GM23338 (cell line): ENCODE data around the gene KCNIP3. TPM values are rescaled to one million over a fixed set of nuclear protein-coding genes. Genes with fewer than 3 reads are reported as not detected.

ENCODE experiments used
- ATAC-seq: fragments of 200-7000 bp; cut with Tn5 transposase; 3 replicates; pipeline ENCODE4 v1.9.1; 2020
- DNase-seq: peaks from one replicate; pipeline ENCODE4 v3.0.0-alpha.2; 2015; ENCODE audit warnings: low spot score
- H2AFZ ChIP-seq: fragments of 200-600 bp; sonication (generic); 2 replicates; pipeline ENCODE4 v1.8.0; 2016; ENCODE audit warnings: antibody characterized with exemption, mild to moderate bottlenecking, moderate library complexity
- H3F3A ChIP-seq: fragments of 200-600 bp; sonication (generic); replicated peaks from 2 replicates; pipeline ENCODE4 v1.8.0; 2017; ENCODE audit warnings: antibody characterized with exemption, mixed run types, low read depth
- H3K27ac ChIP-seq: fragments of 200-600 bp; sonication (generic); 2 replicates; pipeline ENCODE4 v1.6.1; 2016; ENCODE audit warnings: low read depth
- H3K27me3 ChIP-seq: fragments of 200-600 bp; sonication (generic); 2 replicates; pipeline ENCODE4 v1.8.0; 2016; ENCODE audit warnings: mild to moderate bottlenecking, mixed run types, moderate library complexity; ENCODE audit not compliant: insufficient read depth
- H3K36me3 ChIP-seq: fragments of 200-600 bp; sonication (generic); 2 replicates; pipeline ENCODE4 v1.8.0; 2016; ENCODE audit warnings: mild to moderate bottlenecking; ENCODE audit not compliant: insufficient read depth
- H3K4me1 ChIP-seq: fragments of 200-600 bp; sonication (generic); 2 replicates; pipeline ENCODE4 v1.8.0; 2016; ENCODE audit warnings: mild to moderate bottlenecking, moderate library complexity; ENCODE audit not compliant: insufficient read depth
- H3K4me2 ChIP-seq: fragments of 200-600 bp; sonication (generic); 2 replicates; pipeline ENCODE4 v1.7.1; 2017; ENCODE audit warnings: mixed run types
- H3K4me3 ChIP-seq: fragments of 200-600 bp; sonication (generic); 2 replicates; pipeline ENCODE4 v1.6.1; 2016; ENCODE audit warnings: mixed run types
- H3K79me2 ChIP-seq: fragments of 200-600 bp; sonication (generic); replicated peaks from 2 replicates; pipeline ENCODE4 v1.8.0; 2017; ENCODE audit warnings: mild to moderate bottlenecking; ENCODE audit not compliant: insufficient read depth
- H3K9me2 ChIP-seq: fragments of 200-600 bp; sonication (generic); 2 replicates; pipeline ENCODE4 v1.8.0; 2017; ENCODE audit not compliant: insufficient read depth
- H4K20me1 ChIP-seq: fragments of 200-600 bp; sonication (generic); replicated peaks from 2 replicates; pipeline ENCODE4 v1.8.0; 2017; ENCODE audit warnings: mild to moderate bottlenecking; ENCODE audit not compliant: insufficient read depth
- H3K27ac Mint-ChIP-seq: 2 replicates; pipeline ENCODE4 v1.8.0; 2020; ENCODE audit warnings: inconsistent platforms, mild to moderate bottlenecking, moderate library complexity, mixed read lengths
- H3K27me3 Mint-ChIP-seq: 3 replicates; pipeline ENCODE4 v1.8.0; 2022; ENCODE audit warnings: low read depth, mild to moderate bottlenecking, moderate library complexity, mixed read lengths, inconsistent platforms; ENCODE audit not compliant: insufficient read depth, poor library complexity
- H3K36me3 Mint-ChIP-seq: 3 replicates; pipeline ENCODE4 v1.8.0; 2021; ENCODE audit warnings: low read depth, mild to moderate bottlenecking, inconsistent platforms, moderate library complexity, mixed read lengths
- H3K4me1 Mint-ChIP-seq: 3 replicates; pipeline ENCODE4 v1.8.0; 2020; ENCODE audit warnings: mild to moderate bottlenecking, inconsistent platforms, mixed read lengths
- H3K4me3 Mint-ChIP-seq: 3 replicates; pipeline ENCODE4 v1.8.0; 2021; ENCODE audit warnings: moderate library complexity, mild to moderate bottlenecking, inconsistent platforms, mixed read lengths
- H3K9me3 Mint-ChIP-seq: 3 replicates; pipeline ENCODE4 v1.8.0; 2020; ENCODE audit warnings: moderate library complexity, mild to moderate bottlenecking, inconsistent platforms, mixed read lengths
- CREB1 ChIP-seq: fragments of 250-450 bp; sonication (Bioruptor Pico); IDR thresholded peaks from 2 replicates; pipeline ENCODE4 v1.5.0; 2020; ENCODE audit warnings: low read depth, mild to moderate bottlenecking, moderate library complexity
- ETS1 ChIP-seq: IDR thresholded peaks from 2 replicates; pipeline ENCODE4 v1.6.1; 2016; ENCODE audit warnings: antibody characterized with exemption
- EZH2 ChIP-seq: fragments of 200-600 bp; sonication (generic); IDR thresholded peaks from one replicate; pipeline ENCODE4 v1.8.0; 2017; ENCODE audit warnings: antibody characterized with exemption, mild to moderate bottlenecking, low read depth; ENCODE audit not compliant: unreplicated experiment
- JUNB ChIP-seq: IDR thresholded peaks from one replicate; pipeline ENCODE4 v1.6.1; 2016; ENCODE audit warnings: antibody characterized with exemption; ENCODE audit not compliant: unreplicated experiment
- NANOG ChIP-seq: IDR thresholded peaks from 2 replicates; pipeline ENCODE4 v1.6.1; 2016; ENCODE audit warnings: antibody characterized with exemption, borderline replicate concordance
- POLR2AphosphoS5 ChIP-seq: IDR thresholded peaks from 2 replicates; pipeline ENCODE4 v1.6.1; 2016; ENCODE audit warnings: antibody characterized with exemption, low read depth
- STAT1 ChIP-seq: IDR thresholded peaks from one replicate; pipeline ENCODE4 v1.6.1; 2016; ENCODE audit warnings: antibody characterized with exemption; ENCODE audit not compliant: unreplicated experiment
- ZNF114 ChIP-seq: fragments of 250-450 bp; sonication (Bioruptor Pico); IDR thresholded peaks from 2 replicates; pipeline ENCODE4 v1.5.0; 2020; ENCODE audit warnings: mild to moderate bottlenecking, moderate library complexity
- ZNF331 ChIP-seq: fragments of 250-450 bp; sonication (Bioruptor Pico); IDR thresholded peaks from 2 replicates; pipeline ENCODE4 v1.5.0; 2020; ENCODE audit warnings: low read depth, mild to moderate bottlenecking, moderate library complexity
- polyA plus RNA-seq: library from polyadenylated mRNA; unstranded; fragments of >200 nt; fragmentation: Nextera tagmentation; extraction: Ambion mirVana; gene quantifications from 2 replicates; pipeline ENCODE4 v1.2.1, GENCODE V29; 2016
- total RNA-seq: library from RNA; depleted of rRNA; stranded (reverse); fragments of >200 nt; shearing (Covaris generic); gene quantifications from 2 replicates; pipeline ENCODE4 v1.2.3, GENCODE V29; 2014
- TF ChIP-seq, protein P1 (sequence below): fragments of 250-450 bp; sonication (Bioruptor Pico); IDR thresholded peaks from 2 replicates; pipeline ENCODE4 v1.5.0; 2020; ENCODE audit warnings: mild to moderate bottlenecking, moderate library complexity
- TF ChIP-seq, protein P2 (sequence below): IDR thresholded peaks from one replicate; pipeline ENCODE4 v1.6.1; 2018; ENCODE audit warnings: antibody characterized with exemption; ENCODE audit not compliant: unreplicated experiment
- TF ChIP-seq, protein P3 (sequence below), 2 experiments: fragments of 200-600 bp in 1 of 2; sonication (generic) in 1 of 2; conservative IDR thresholded peaks; 2 replicates each; pipeline versions ENCODE4 v1.5.1 to v1.6.1; 2016 to 2017; ENCODE audit warnings: antibody characterized with exemption in 2 of 2, low read depth in 2 of 2, mild to moderate bottlenecking in 2 of 2, moderate library complexity in 1 of 2

The KCNIP3 gene
- total and polyA plus RNA-seq, 2 experiments from 2014 or later = 0.32 to 0.83 TPM

- Mint-ChIP-seq H3K36me3 (no peaks in the 10 kb centered on the region), H3K4me1 (peaks cover 17% of the 10 kb centered on the region), H3K9me3 (no peaks in the 10 kb centered on the region), H3K27ac (no peak overlapping the region), H3K4me3 (peak overlapping the region; percentile 98), H3K27me3 (peaks cover 10% of the 10 kb centered on the region)
- Histone ChIP-seq H3K4me3 (peak overlapping the region; percentile 94), H3K79me2 (peaks cover 15% of the 10 kb centered on the region), H3K36me3 (no peaks in the 10 kb centered on the region), H3K4me1 (no peaks in the 10 kb centered on the region; the same call in 1 of the 2 replicates), H3K27ac (no peak overlapping the region), H4K20me1 (peaks cover 8% of the 10 kb centered on the region), H3K9me2 (no peaks in the 10 kb centered on the region), H3F3A (no peaks in the 10 kb centered on the region), H2AFZ (0 out of 2 replicates have a peak overlapping the region, but pooled peaks have one; percentile 73), H3K4me2 (peak overlapping the region; percentile 93), H3K27me3 (peaks cover 7% of the 10 kb centered on the region)
- ATAC-seq (no peak), DNase-seq (no peak)
- TF ChIP-seq NANOG (no peak), ZNF331 (no peak), JUNB (no peak), CREB1 (CRISPR knock-in tag) (no peak), STAT1 (no peak), ZNF114 (no peak), EZH2 (no peak), ETS1 (no peak), POLR2AphosphoS5 (no peak)
- TF ChIP-seq, protein P1, sequence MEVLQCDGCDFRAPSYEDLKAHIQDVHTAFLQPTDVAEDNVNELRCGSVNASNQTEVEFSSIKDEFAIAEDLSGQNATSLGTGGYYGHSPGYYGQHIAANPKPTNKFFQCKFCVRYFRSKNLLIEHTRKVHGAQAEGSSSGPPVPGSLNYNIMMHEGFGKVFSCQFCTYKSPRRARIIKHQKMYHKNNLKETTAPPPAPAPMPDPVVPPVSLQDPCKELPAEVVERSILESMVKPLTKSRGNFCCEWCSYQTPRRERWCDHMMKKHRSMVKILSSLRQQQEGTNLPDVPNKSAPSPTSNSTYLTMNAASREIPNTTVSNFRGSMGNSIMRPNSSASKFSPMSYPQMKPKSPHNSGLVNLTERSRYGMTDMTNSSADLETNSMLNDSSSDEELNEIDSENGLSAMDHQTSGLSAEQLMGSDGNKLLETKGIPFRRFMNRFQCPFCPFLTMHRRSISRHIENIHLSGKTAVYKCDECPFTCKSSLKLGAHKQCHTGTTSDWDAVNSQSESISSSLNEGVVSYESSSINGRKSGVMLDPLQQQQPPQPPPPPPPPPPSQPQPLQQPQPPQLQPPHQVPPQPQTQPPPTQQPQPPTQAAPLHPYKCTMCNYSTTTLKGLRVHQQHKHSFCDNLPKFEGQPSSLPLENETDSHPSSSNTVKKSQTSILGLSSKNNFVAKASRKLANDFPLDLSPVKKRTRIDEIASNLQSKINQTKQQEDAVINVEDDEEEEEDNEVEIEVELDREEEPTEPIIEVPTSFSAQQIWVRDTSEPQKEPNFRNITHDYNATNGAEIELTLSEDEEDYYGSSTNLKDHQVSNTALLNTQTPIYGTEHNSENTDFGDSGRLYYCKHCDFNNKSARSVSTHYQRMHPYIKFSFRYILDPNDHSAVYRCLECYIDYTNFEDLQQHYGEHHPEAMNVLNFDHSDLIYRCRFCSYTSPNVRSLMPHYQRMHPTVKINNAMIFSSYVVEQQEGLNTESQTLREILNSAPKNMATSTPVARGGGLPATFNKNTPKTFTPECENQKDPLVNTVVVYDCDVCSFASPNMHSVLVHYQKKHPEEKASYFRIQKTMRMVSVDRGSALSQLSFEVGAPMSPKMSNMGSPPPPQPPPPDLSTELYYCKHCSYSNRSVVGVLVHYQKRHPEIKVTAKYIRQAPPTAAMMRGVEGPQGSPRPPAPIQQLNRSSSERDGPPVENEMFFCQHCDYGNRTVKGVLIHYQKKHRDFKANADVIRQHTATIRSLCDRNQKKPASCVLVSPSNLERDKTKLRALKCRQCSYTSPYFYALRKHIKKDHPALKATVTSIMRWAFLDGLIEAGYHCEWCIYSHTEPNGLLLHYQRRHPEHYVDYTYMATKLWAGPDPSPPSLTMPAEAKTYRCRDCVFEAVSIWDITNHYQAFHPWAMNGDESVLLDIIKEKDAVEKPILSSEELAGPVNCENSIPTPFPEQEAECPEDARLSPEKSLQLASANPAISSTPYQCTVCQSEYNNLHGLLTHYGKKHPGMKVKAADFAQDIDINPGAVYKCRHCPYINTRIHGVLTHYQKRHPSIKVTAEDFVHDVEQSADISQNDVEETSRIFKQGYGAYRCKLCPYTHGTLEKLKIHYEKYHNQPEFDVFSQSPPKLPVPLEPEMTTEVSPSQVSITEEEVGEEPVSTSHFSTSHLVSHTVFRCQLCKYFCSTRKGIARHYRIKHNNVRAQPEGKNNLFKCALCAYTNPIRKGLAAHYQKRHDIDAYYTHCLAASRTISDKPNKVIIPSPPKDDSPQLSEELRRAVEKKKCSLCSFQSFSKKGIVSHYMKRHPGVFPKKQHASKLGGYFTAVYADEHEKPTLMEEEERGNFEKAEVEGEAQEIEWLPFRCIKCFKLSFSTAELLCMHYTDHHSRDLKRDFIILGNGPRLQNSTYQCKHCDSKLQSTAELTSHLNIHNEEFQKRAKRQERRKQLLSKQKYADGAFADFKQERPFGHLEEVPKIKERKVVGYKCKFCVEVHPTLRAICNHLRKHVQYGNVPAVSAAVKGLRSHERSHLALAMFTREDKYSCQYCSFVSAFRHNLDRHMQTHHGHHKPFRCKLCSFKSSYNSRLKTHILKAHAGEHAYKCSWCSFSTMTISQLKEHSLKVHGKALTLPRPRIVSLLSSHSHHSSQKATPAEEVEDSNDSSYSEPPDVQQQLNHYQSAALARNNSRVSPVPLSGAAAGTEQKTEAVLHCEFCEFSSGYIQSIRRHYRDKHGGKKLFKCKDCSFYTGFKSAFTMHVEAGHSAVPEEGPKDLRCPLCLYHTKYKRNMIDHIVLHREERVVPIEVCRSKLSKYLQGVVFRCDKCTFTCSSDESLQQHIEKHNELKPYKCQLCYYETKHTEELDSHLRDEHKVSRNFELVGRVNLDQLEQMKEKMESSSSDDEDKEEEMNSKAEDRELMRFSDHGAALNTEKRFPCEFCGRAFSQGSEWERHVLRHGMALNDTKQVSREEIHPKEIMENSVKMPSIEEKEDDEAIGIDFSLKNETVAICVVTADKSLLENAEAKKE (CRISPR knock-in tag) = no peak
- TF ChIP-seq, protein P2, sequence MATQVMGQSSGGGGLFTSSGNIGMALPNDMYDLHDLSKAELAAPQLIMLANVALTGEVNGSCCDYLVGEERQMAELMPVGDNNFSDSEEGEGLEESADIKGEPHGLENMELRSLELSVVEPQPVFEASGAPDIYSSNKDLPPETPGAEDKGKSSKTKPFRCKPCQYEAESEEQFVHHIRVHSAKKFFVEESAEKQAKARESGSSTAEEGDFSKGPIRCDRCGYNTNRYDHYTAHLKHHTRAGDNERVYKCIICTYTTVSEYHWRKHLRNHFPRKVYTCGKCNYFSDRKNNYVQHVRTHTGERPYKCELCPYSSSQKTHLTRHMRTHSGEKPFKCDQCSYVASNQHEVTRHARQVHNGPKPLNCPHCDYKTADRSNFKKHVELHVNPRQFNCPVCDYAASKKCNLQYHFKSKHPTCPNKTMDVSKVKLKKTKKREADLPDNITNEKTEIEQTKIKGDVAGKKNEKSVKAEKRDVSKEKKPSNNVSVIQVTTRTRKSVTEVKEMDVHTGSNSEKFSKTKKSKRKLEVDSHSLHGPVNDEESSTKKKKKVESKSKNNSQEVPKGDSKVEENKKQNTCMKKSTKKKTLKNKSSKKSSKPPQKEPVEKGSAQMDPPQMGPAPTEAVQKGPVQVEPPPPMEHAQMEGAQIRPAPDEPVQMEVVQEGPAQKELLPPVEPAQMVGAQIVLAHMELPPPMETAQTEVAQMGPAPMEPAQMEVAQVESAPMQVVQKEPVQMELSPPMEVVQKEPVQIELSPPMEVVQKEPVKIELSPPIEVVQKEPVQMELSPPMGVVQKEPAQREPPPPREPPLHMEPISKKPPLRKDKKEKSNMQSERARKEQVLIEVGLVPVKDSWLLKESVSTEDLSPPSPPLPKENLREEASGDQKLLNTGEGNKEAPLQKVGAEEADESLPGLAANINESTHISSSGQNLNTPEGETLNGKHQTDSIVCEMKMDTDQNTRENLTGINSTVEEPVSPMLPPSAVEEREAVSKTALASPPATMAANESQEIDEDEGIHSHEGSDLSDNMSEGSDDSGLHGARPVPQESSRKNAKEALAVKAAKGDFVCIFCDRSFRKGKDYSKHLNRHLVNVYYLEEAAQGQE = no peak
- TF ChIP-seq, protein P3, sequence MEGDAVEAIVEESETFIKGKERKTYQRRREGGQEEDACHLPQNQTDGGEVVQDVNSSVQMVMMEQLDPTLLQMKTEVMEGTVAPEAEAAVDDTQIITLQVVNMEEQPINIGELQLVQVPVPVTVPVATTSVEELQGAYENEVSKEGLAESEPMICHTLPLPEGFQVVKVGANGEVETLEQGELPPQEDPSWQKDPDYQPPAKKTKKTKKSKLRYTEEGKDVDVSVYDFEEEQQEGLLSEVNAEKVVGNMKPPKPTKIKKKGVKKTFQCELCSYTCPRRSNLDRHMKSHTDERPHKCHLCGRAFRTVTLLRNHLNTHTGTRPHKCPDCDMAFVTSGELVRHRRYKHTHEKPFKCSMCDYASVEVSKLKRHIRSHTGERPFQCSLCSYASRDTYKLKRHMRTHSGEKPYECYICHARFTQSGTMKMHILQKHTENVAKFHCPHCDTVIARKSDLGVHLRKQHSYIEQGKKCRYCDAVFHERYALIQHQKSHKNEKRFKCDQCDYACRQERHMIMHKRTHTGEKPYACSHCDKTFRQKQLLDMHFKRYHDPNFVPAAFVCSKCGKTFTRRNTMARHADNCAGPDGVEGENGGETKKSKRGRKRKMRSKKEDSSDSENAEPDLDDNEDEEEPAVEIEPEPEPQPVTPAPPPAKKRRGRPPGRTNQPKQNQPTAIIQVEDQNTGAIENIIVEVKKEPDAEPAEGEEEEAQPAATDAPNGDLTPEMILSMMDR (conservative IDR thresholded peaks at IDR 0.05; ENCODE audit: low read depth in 2 of 2) = no peak
Observed at GRCh38 chr2:95401480-95401879, 104.3 kb downstream of the KCNIP3 start.
